GM18502 (cell line): ENCODE data around the gene HCFC1R1.
"Not testable (repeated sequence)": the region's sequence is repeated elsewhere in the genome, so short reads cannot be mapped to it uniquely, and the experiment has no call there.

ENCODE experiments used
- ATAC-seq: cut with Tn5 transposase; IDR thresholded peaks from one replicate; pipeline ENCODE4 v1.9.1; 2021; ENCODE audit warnings: mild to moderate bottlenecking; ENCODE audit not compliant: unreplicated experiment, poor library complexity

The HCFC1R1 gene, protein sequence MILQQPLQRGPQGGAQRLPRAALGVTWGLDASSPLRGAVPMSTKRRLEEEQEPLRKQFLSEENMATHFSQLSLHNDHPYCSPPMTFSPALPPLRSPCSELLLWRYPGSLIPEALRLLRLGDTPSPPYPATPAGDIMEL

DNA sequence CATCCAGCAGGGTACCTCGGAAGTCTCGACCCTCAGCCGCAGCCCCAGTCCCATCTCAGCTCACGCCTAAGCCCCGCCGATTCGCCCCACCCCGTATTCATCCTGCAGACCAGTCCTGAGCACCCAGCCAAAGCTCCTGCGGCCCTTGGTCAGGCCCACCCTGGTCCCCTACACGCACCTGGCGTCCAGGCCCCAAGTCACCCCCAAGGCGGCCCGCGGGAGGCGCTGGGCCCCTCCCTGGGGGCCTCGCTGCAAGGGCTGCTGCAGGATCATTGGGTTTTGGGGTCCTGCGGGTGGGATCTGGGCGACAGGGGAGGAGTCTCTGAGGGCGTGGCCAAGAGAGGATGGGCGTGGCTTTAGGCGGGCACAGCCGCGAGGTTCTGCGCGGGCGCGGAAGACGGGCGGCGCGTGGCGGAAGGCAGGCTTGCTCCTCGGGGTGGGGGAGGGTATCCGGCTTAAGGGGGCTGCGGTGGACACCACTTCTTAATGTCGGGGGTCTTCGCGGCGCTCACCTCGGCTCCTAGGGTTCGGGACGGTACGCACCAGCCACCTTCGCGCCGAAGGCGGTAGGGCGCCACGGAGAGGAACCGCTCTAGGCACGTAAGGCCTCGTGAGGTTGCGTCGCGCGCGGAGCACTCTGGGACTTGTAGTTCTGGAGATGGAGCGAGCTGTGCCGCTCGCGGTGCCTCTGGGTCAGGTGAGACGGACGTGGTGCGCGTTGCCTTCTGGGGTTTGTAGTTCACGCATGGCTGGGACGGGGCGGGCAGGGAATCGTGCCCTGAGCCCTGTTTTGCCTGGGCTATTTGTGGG, at the start of gene HCFC1R1, which contains the start of gene THOC6:
Gene HCFC1R1 (minus strand): TSS at position 274 of the 810 bp plus-strand sequence. CDS start 1 bp downstream, at position 273.
Gene THOC6 (plus strand): TSS at position 367 of the 810 bp plus-strand sequence. CDS start 292 bp downstream, at position 659.
- peak; percentile 71 for ATAC-seq

DNA sequence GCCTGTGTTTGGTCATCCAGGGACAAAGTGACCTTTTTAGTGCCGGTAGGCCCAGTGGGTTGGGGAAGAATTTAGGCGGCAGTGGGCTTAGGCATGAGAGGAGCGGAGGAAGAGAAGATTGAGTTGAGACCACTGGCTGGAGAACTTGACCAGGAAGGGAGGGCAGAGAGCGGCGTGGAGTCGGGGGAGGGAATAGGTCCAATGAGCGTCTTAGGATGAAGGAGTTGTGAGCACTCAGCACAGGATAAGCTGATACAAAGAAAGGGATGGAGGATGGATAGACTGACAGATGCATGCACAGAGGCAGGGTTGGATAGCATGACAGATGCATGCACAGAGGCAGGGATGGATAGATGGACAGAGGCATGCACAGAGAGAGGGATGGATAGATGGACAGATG, 49.7 kb upstream of the HCFC1R1 start:
- ATAC-seq: no peak

DNA sequence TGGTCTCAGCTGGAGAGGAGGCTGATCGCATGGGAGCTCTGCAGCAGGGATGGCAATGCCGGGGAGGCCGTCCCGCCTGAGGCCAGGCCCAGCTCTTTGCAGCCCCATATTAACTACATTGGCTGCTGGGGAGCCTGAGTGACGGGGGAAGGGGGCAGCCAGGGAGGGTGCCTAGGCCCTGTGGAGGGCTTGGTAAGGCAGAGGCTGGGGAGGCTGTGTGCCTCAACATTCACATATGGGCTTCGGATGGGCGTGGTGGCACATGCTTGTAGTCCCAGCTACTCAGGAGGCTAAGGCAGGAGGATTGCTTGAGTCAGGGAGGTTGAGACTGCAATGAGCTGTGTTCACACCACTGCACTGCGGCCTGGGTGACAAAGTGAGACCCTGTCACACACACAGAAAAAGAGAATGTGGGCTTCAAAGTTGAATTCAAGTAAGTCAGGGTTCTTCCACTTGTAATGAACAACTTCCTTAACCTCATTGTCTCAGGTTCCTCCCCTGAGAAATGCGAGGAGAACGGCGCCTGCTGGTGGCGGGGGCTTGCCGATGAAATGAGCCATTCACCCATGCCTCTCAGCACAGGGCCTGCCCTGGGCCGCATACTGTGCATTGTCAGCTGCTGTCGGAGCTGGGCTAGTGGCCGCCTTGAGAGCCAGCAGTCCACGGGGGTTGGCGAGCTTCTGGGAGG, 49.0 kb upstream of the HCFC1R1 start:
- ATAC-seq: not testable (repeated sequence)

DNA sequence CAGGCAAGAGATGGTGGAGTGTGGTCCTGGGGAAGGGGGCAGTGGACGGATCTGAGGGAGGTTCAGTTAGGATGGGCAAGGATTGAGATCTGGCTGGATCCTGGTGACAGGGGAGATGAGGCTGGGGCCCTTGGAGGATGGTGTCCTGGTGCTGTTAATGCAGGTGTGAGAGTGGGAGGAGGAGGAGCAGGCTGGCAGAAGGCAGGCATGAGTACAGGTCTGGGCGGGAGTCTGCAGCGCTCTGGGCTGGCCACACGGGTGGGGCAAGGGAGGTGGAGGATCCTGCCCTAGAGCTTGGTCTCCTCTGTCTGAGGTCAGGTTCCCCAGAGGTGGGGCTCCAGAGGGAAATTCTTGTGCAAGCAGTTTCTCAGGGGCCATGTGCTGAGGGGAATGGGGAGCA, 48.4 kb upstream of the HCFC1R1 start:
- ATAC-seq: not testable (repeated sequence)

DNA sequence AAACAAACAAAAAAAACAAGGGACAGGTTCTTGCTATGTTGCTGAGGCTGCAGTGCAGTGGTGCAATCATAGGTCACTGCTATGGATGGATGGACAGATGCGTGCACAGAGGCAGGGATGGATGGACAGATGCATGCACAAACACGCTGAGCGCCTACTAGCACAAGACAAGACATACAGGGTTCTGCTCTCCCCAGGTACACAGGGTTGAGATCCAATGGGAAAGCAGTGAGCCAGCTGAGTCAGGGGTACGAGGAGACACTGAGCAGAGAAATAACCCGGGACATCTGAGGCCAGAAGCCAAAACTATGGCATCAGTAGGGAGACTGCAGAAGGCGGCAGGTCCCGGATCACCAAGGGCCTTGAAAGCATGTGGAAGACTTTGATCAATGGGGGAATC, 47.9 kb upstream of the HCFC1R1 start:
- ATAC-seq: no peak

DNA sequence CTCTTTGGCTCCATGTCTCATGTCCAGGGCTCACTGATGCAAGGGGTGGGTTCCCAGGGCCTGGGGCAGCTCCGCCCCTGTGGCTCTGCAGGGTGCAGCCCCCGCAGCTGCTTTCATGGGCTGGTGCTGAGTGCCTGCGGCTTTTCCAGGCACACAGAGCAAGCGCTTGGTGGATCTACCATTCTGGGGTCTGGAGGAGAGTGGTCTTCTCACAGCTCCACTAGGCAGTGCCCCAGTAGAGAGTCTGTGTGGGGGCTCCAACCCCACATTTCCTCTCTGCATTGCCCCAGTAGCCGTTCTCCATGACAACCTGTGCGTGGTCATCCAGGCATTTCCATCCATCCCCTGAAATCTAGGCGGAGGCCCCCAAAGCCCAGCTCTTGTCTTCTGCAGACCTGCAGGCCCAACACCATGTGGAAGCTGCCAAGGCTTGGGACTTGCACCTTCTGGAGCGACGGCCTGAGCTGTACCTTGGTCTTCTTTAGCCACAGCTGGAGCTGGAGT, 46.9 kb upstream of the HCFC1R1 start:
- ATAC-seq: no peak

DNA sequence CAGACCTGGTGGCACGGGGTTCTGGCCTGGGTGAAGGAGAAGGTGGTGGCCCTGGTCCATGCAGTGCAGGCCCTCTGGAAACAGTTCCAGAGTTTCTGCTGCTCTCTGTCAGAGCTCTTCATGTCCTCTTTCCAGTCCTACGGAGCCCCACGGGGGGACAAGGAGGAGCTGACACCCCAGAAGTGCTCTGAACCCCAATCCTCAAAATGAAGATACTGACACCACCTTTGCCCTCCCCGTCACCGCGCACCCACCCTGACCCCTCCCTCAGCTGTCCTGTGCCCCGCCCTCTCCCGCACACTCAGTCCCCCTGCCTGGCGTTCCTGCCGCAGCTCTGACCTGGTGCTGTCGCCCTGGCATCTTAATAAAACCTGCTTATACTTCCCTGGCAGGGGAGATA, 45.4 kb upstream of the HCFC1R1 start:
- not testable (repeated sequence) for ATAC-seq

DNA sequence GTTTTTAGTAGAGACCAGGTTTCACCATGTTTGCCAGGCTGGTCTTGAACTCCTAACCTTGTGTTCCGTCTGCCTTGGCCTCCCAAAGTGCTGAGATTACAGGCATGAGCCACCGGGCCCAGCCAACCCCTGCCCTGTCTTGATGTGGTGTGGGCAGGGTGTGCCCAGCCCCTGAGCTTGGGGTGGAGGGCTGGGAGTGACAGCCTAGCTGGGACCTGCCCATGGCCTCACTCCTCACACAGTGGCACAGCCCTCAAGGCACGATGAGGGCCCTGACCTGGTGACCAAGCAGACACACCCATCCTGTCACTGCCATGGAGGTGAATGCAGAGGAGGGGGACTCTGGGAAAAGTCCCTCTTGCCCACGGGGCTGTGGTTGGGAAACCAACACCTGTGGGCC, 44.7 kb upstream of the HCFC1R1 start:
- ATAC-seq: no peak

DNA sequence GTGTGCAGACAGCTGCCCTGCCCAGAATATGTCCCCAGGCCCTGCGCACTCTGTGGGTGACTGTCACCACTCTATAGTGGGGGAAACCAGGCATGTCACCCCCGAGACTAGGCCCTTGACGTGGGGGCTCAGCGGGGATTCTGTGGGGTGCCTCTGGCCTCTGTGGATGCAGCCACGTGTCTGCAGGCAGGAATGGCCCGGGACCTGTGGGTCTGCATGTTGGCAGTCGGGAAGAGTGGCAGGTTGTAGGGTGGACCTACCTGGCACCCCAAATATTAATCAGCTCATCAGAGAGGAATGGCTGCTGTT, 42.7 kb upstream of the HCFC1R1 start:
- no peak for ATAC-seq

DNA sequence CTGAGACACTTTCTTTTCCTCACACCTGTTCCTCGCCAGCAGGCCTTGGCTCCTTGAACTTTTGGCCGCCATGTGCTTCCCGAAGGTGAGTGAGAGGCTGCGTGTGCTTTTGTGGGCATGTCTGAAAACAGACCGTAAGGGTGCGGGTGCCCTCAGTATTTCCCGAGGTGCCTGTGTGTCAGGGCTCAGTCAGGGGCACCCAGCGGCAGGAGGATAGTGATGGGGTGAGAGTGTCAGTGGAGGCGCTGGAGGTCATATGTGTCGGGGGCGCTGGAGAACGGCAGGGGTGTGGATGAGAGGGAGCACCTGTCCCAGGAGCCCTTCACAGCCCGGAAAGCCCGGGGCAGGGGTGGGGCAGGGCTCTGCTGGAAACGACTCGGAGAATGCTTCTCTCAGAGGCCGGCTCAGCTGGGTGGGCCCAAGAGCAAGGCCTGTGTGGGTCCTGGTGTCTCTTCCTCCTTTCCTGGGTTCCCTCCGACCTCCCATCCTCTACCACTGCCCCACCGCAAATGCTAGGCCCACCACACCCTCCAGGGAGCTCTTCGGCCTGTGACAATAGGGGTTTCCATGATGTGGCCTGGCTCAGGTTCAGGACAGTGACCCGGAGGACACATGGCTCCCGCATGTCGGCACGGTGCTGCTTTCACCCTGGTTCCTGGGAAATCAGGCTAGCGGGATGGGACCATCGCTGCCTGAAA, 42.1 kb upstream of the HCFC1R1 start:
- no peak for ATAC-seq

DNA sequence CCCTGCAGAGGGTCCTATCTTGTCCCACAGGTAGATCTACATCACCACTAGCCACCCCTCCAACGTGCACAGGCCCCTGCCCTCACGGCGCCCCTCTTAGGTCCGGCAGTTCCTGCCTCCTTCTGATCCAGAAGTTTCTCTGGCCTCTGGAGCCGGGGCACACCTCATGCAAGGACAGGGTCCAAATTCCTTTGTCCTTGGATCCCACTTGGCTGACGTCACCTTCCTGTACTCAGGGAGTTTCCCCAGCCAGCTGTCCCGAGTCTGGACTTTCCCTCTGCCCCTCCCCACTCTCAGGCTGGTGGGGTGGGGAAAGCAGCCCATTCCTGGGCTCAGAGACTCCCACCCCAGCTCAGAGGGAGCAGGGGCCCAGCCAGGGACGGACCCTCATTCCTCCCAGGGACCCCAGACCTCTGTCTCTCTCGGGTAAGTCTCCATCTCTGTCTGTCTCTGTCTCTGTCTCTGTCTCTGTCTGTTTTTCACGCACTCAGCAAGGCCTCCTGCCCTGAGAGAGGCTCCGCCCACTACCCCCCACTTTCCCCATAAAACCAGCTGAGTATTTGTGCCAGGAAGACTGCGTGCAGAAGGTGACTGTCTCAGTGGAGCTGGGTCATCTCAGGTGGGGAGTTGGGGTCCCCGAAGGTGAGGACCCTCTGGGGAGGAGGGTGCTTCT, 41.5 kb upstream of the HCFC1R1 start, which contains the start of gene IL32:
Gene IL32 (plus strand): TSS at position 572 of the 673 bp plus-strand sequence. CDS start 172 bp downstream, outside the sequence.
- ATAC-seq: no peak

DNA sequence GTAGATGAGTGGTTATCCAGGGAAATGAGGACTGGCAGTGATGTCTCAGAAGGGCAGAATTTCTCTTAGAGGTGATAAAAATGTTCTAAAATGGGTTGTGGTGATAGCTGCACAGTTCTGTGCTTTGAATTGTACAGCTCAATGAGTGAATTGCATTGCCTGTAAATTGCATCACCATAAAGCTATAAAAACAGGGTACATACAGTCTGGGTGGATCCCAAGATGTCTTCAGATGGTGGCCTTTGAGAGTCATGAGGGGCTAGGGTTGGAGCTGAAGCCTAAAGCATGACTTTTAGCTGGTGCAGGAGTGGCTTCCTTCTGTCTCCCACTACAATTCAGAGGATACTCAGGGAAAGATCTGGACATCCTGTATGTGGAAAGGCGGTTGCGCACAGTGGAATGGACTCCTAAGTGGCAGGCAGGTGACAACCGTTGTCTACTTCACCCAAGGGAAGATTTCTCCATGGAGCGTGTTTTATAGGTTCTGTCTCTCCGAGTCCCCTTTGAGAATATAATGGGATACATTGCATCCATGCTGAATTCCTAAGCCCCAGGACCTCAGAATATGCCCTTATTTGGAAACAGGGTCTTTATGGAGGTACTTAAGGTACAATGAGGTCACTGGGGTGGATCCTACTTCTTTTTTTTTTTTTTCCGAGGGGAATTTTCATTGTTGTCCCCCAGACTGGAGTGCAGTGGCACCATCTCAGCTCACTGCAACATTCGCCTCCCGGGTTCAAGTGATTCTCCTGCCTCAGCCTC, 40.1 kb upstream of the HCFC1R1 start:
- ATAC-seq: no peak

DNA sequence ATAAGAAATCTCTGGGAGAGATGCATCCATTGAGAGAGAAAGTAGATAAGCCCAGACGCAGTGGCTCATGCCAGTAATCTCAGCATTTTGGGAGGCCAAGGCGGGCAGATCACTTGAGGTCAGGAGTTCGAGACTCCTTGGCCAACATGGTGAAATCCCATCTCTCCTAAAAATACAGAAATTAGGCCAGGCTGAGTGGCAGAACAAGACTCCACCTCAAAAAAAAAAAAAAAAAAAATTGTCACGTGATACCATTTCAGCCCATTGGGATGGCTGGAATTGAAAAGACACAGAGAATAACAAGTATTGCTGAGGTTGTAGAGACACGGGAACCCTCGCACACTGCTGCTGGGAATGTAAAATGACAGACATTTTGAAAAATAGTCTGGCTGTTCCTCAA, 38.8 kb upstream of the HCFC1R1 start:
- no peak for ATAC-seq

DNA sequence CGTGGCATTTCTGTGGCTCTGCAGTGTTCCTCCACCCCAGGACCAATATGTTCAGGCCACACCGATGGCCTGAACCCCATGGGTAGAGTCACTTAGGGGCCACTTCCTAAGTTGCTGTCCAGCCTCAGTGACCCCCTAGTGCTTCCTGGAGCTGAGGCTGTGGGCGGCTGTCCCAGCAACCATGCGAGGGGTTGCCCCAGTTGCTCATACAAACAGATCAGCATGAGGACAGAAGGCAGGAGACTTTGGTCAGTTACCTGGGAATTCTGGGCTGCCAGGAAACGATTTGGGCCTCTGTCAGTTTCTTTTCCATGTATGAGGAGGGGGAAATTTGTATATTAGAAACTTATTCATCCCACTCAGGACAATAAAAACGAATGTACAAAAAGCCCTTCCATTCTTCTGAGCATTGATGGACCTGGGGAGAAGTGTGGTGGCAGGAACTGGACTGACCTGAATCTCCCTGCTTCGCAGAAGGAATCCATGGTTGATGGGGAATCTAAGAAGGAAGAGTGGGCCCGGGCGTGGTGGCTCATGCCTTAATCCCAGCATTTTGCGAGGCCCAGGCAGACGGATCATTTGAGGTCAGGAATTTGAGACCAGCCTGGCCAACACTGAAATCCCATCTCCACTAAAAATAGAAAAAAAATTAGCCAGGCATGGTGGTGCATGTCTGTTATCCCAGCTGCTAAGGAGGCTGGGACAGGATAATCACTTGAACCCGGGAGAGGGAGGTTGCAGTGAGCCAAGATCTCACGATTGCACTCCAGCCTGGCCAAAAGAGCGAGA, 36.8 kb upstream of the HCFC1R1 start:
- ATAC-seq: no peak

DNA sequence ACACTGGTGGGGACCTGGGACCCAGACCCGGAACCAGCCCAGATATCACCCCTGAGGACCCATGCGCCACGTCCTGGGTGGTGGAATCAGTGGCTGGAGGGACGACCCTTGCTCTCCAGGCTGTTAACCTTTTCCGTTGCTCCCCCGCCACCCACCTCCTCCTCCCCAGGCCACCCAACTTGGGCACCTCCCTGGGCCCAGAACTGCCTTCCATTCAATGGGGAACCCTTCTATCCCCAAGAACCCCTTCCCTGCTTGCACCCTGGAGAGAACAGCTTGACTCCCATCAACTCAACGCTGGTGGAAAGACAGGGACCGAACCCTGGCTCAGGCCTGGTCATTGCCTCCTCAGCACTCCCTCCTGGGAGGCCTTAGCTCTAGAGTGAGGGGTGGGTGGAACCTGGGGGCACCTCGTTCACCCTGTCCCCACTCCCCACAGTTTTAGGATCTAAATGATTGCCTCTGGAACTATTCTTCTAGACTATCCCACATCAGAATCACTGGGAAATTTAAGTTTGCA, 36.0 kb upstream of the HCFC1R1 start:
- ATAC-seq: no peak

DNA sequence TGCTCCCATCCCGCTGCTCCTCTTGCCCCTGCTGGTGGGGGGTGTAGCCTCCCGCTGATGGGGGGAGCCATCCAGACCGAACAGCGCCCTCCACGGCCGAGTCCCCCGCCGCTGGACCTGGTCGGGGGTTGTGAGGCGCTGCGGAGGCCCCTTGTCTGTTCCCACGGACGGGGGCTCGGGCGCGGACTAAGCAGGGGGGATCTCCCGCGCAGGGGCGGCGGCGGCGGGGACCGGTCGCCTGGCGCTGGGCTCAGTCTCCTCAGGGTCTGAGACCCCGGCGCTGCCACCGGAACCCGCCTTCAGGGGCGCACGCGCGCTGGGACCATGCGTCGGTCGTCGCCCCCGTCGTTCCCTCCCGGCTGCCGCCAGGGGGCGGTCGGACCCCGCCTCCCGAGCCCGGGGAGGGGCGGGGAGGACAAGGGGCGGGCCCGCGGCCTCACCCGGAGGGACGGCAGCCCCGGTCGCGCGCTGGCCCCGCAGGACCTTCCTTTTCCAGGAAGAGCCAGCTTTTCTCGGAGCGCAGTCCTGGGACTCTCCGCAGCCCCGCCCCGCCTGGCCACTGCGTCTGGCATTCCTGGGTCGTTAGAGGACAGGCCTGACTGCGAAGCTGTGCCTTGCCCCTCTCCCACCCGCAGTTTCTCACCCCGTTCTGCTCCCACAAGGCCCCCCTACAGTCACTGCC, 35.4 kb upstream of the HCFC1R1 start:
- peak; percentile 80 for ATAC-seq

DNA sequence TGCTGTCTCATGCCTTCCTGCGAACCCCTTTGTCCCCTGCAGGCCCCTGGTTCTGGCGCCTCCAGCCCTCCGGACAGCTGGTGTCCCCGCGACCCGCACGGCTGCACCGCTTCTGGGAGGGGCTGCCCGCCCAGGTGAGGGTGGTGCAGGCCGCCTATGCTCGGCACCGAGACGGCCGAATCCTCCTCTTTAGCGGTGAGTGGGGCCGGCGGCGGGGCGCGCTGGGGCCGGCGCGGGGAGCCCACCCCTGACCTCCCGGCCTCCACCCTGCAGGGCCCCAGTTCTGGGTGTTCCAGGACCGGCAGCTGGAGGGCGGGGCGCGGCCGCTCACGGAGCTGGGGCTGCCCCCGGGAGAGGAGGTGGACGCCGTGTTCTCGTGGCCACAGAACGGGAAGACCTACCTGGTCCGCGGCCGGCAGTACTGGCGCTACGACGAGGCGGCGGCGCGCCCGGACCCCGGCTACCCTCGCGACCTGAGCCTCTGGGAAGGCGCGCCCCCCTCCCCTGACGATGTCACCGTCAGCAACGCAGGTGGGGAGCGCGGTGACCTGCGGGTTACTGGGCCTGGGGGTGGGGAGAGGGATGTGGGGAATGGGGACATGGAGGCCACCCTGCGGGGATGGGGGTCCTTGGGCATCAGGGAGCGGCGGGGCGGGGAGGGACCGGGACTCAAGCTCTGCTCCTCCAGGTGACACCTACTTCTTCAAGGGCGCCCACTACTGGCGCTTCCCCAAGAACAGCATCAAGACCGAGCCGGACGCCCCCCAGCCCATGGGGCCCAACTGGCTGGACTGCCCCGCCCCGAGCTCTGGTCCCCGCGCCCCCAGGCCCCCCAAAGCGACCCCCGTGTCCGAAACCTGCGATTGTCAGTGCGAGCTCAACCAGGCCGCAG, 34.6 kb upstream of the HCFC1R1 start:
- peak; percentile 33 for ATAC-seq
